Left kidney (tissue), 2 donors: ENCODE results near the gene ZNF143. TPM values are rescaled to one million over a fixed set of nuclear protein-coding genes. Genes with fewer than 3 reads are reported as not detected.
"Not testable (repeated sequence)": the region's sequence is repeated elsewhere in the genome, so short reads cannot be mapped to it uniquely, and the experiment has no call there.

Source experiments
- DNase-seq: peaks from one replicate; pipeline ENCODE4 v3.0.0-alpha.2; 2013
- polyA plus RNA-seq: library from polyadenylated mRNA; unstranded; fragments of 120-200 nt; gene quantifications from one replicate; pipeline ENCODE4 v1.2.1, GENCODE V29; 2013; ENCODE audit not compliant: insufficient read length

Gene ZNF143
- polyA plus RNA-seq, 1 donor: 30.2 TPM

DNA sequence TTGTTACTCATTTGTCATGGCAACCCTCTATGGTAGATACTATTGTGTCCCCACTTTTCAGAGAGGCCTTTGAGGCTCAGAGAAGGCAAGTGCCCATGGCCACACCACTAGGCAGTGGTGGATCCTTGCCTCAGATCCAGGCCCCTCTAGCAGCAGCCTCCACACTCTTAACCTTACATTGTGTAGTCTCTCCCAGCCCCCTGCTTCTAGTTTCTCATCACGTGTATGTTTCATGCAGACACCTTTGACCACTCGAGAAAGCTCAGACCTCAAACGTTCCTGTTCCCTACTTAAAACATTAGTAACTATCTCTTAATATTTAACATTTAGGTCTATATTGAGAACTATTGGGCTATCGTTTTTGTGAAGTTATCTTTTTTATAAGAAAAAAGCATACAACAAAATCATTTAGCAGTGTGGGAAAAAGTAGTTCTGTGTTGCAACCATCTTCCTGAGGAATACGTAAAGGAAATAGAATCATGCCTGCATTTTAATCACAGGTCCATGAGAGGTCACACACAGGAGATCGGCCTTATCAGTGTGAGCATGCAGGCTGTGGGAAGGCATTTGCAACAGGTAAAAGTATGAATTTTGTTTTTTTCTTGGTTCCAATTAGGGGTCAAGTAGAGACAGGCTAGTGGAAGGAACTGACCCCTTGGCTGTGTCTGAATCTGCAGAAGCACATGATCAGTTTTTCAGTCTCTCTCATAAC, 35.1 kb downstream of the ZNF143 start:
- DNase-seq: no peak

DNA sequence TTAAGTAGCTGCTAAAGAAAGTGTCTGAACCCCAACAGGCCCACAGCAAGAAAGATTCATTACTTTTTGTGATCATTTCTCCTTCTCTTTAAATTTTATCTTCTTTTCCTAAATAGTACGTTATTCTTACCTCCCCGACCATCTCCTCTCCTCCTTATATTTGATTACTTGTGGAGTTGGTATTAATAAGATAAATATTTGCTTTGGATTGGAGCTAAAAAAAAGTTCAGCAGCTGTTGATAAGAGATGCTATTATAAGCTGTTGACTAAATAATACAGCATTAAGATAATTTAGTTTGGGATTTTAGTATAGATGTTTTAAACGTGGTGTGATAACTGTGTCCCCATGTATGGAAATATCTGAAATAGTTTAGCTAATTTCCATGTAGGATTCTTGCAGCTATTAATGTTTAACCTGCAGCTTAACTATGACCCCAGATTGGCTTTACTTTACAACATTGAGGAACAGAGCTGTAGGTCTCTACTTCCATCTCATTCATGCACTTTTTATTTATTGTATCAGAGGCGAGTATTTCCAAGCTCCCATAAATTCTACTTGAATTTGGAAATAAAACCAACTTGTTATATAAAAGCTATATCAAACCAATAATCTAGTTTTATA, 37.8 kb downstream of the ZNF143 start:
- no peak for DNase-seq

DNA sequence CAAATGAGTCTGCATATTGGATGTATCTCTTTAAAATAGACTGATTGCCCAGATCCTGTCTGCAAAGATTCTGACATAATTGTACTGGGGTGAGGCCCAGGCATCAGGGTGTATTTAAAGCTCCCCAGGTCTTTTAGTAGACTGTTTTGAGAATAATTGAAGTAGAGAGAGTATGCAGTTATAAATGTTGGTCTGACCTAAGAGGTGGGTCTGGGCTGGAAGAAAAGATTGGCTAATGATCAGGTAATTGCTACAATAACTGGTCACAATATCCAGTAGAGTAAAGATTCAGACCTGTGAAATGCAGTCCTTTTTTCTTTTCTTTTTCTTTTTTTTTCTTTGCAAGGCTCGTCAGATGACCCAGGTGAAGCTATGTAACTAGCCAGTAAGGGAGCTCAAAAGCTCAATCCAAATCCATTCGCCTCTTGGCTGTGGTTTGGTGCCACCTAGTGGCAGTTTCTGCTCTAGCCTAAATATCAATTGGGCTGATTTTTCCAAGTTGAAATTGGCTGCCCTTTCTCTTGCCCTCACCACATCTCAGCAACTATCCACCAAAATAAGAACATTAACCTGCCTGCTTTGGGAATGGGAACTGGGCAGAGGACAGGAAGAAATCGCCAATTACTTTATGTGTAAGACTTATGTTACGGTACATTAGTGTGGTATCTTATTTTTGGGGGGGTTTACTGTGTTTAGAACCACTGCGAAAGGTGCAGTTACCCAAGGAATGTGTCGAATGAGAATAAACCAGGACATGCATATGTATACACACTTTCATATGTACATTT, 45.9 kb downstream of the ZNF143 start:
- DNase-seq: peak; percentile 86

DNA sequence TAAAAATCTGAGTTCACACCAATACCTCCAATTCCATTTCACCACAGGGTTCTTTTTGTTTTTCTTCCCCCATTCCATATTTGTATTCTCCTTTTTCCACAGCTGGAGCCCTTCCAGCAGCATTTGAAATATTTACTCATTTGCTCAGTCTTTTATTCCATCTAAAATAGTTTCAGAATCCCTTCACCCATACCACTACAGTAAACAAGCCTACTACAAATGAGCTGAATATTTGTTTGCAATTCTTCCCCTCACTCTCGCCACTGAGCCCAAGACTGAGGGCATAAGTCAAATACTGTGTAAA, 46.4 kb downstream of the ZNF143 start:
- no peak for DNase-seq

DNA sequence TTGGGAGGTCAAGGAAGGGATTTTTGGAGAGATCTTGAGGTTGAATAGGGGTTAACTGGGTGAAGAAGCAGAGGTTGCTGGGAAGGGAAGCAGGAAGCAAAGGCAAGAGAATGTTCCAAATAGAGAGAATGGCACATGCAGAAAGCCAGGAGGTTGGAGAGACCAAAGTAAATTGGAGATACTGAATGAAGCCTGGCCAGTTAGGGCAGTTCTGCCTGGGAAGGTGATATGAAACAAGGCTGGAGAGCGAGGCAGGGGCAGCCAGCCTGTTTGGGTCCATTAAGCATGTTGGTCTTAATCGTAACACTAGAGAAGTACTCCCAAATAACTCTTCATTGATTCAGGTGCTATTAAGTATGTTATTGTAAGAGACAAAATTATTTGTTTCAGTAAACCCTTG, 48.2 kb downstream of the ZNF143 start:
- no peak for DNase-seq

DNA sequence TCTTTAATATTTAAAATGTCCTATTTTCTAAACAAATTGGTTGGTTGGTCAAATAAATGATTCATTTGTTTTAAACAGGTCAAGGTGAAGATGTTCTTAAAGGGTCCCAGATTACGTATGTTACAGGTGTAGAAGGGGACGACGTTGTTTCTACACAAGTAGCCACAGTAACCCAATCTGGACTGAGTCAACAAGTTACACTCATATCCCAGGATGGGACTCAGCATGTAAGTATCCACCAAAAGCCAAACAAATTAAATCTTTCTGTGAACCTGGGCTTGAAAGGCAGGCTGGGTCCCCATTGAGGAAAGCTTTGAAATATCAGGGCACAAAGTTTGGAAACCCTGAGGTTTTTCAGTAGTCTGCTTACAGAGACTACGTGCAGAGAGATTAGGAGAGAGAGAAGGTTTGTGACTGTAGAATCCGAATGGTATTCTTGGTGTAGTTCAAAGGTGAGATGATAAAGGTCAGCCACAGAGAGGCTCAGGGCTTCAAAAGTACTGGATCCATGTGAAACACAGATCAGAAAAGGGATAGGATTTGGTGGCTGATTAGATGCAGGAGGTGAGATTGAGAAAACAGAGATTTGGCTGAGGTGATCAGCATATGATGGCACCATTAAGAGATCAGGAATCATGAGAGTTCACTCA, 51.7 kb downstream of the ZNF143 start:
- DNase-seq: no peak

DNA sequence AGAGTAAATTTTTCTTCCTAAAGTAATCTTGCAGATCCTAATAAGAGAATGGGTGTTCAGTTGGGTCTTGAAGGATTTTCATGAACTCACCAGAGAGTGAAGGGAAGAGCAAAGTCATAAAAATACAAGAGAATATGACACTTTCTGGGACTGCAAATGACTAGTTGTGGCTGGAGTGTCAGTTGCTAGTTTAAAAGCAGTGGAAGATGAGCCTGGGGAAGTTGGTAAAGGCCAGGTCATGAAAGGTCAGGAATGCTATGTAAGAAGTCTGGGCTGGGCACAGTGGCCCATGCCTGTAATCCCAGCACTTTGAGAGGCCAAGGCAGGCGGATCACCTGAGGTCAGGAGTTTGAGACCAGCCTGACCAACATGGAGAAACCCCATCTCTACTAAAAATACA, 53.8 kb downstream of the ZNF143 start:
- not testable (repeated sequence) for DNase-seq

DNA sequence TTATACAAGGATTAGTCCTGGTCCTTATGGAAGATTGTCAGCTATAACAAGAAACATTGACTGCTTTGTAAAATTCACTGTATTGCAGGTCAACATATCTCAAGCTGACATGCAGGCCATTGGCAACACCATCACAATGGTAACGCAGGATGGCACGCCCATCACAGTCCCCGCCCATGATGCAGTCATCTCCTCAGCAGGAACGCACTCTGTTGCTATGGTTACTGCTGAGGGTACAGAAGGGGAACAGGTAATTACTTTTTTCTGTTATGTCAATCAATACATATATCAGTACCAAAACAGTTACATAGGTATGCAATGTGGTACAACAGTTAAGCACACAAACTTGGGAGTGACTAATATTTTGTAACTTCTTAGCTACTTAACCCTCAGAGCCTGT, 55.3 kb downstream of the ZNF143 start:
- DNase-seq: no peak

DNA sequence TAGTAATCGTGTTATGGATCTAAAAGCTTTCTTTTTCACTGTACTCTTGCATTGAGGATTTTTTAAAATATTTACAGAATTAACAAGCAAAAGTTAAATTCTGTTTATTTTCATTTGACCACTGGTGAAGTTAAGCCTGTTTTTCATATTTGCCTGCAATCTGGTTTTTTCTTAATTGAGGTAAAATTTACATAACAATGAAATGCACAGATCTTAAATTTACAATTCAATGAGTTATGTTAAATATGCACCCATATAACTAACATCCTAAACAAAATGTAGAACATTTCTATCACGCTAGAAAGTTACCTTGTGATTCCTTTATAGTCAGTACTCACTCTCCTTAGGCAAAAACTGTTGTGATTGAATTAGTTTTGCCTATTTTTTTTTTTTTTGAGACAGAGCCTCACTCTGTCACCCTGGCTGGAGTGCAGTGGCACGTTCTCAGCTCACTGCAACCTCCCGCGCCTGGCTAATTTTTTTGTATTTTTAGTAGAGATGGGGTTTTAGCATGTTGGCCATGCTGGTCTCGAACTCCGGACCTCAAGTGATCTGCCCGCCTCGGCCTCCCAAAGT, 58.1 kb downstream of the ZNF143 start:
- no peak for DNase-seq

DNA sequence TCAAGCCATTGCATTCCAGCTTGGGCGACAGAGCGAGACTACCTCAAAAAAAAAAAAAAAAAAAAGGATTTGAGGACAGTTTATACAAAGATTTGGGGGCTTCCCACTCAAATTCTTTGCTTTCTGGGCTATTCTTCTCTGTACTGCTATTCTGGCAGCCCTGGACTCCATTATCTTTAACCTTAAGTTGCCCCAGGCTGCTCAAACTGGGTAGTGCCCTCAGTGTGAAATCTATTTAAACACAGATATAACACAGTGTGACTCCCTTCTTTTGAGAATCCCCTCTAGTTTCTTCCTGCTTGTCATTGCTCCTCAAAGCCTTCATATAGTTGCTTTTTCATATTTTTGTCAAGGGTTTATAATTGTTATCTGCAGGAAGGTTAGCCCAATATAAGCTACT, 63.2 kb downstream of the ZNF143 start:
- DNase-seq: no peak

DNA sequence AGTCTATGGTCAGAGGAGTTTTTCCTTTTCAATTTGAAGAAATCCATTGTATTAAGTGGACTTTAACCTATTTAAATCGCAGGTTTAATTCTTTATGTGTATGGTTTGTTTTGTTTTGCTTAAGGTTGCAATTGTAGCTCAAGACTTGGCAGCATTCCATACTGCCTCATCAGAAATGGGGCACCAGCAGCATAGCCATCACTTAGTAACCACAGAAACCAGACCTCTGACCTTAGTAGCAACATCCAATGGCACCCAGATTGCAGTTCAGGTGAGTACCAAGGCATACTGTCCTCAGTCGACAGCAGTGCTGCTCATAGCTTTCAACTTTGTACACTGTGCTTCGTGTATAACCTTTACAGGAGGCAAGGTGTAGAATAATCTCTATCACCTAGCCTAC, 64.3 kb downstream of the ZNF143 start:
- DNase-seq: no peak

DNA sequence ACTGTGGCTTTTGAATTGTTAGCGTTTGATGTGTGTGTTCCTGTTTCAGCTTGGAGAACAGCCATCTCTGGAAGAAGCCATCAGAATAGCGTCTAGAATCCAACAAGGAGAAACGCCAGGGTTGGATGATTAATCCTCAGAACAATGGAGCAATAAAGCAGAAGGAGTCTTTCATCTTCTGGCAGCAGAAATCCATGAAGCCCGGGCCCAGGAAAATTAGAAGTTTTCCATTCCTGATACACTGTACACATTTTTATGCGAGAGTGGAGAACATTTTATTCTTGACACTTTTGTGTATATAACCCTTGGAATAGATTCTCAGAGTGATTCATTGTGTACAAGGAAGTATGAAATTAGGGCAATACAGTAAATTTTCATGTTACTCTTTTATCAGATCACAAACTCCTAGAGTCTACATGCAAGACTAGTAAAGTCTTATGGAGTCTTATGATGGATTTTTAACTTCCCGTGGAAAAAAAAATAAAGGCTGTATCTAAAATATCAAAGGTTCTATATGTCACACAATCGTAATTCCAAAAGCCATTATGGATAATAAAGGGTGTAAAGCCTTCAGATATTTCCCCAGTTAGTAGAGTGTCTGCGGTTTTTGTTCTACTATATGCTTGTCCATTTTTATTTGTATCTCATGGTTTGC, 66.8 kb downstream of the ZNF143 start:
- no peak for DNase-seq

DNA sequence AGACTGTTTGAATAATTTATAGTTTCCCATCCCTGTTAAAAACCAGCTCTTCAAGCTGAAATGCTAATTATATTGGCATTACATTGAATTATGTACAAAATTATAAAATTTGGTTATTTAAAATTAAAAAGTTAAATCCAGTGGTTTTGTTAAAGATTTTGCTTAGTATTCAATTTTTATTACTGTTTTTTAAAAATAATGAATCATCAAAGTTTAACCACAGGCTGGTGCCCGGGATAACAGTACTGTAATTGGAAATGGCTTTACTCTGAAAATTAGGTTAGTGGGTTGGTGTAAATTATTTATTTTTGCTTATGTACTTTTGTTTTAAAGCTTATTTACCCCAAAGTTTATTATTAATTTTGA, 67.3 kb downstream of the ZNF143 start:
- no peak for DNase-seq

DNA sequence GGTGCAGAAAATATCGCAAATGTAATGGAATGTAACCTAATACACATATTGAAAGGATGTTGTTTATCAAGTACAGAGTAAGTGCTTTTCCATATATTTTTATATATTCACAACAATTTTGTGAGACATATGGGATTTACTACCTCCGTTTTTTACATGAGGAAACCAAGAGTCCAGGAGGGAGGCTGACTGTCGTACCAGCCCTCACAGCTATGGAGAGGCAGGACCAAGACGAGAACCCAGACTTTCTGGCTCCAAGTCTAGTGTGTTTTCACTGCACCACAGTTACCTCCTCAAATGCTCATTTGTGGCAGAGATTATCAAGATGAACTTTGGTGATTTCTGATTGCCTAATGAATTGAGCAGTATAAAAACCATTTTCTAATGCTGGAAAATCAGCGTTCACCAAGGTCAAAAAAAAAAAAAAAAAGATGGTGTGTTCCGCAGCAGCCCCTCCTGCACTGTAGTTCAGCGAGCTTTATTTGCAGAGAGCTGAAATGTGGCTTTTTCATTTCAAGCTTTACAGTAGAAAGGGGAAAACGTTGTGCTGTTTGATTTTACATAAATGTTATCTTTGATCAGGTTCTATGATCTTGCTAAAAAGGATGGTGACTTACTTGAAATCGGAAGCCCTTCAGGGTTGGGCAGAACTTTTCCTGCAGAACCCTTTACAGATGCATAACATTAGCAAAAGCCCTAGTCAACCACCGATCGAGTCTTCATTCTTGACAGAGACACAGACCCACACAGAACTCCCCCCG, 67.9 kb downstream of the ZNF143 start:
- DNase-seq: no peak

DNA sequence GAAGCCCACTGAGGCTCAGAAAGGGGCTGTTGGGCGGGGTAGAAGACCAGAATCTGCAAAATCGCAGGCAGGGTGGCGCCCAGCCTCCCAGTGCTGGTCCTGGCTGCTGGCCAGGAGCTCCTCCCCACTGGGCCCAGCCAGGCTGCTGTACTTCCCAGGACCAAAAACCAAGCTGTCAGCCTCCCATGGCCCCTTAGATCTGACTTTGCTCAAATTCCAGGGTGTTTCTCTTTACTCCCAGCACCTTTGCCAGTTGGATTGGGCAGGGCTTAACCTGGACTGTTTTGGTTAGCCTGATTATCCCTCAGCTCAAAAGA, 68.5 kb downstream of the ZNF143 start:
- DNase-seq: no peak

DNA sequence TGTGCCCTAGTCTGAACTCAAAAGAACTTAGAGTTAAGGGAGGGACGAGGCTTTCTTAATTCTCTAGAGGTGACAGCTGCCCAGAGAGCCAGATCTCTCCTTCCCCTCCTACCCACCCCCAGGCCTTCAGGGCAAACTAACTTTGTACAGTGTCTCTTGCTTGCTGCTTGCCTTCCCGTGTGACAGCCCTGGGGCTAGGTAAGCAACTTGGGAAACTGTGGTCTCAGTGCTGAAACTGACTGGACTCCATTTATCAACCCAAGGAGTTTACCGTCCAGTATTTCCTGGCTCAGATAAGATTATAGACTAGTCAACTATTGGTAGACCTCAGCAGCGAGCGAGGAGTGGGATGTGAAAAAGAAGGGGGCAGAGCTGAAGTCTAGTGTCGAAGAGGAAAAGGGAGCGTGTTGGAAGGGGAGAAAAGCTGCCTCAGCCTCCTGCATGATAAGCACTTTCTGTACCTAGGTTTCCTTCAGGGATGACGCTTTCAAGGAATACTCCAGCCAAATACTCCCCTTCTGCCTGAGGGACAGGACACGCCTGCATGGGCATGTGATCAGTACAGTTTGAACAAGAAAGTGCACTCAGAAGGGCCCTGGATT, 69.3 kb downstream of the ZNF143 start:
- no peak for DNase-seq

DNA sequence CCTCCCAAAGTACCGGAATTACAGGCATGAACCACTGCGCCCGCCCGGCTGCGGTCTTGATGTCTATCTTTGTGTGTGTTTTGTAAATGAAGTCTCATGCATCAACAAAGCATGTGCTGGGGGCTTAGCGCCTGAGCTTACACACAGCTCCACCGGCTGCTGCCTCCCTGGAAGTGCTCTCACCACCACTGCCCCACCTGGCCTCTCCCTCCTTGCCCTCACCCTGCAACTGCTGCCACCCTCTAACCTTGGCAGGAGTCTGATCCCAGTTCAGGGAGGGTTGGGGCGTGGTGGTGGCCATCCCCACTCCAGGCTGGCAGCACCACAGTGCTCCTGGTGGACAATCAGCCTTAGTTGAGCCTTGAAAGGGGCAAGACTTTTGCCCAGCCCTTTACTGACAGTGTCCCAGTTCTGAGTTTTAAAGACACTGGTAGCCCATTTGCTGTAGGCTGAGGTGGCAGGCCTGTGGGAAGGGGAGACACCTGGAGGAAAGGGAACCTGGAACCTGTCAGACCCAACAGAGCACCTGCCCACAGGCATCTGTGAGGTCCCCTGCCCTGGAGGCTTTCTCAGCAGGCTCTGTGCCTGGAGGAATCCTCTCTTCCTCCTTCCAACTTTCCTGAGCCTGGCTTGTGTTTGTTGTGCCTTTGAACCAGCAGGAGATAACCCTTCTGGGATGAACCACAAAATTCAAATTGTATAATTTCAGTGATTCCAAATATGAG, 70.3 kb downstream of the ZNF143 start:
- no peak for DNase-seq

DNA sequence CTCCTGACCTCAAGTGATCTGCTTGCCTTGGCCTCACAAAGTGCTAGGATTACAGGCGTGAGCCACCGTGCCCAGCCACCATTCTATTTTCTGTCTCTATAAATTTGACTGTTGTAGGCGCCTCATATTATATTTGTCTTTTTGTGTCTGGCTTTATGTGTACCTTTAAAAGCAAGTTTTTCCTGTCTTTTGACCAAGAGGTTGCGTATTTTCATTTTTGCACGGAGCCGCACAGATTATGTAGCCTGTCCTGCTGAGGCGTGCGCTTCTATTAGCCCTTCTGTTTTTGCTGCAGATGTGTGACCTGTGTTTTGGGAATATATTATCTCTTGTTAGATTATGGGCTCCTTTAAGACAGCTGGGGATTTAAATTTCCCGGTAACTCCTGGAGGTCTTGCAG, 72.2 kb downstream of the ZNF143 start:
- DNase-seq: no peak

DNA sequence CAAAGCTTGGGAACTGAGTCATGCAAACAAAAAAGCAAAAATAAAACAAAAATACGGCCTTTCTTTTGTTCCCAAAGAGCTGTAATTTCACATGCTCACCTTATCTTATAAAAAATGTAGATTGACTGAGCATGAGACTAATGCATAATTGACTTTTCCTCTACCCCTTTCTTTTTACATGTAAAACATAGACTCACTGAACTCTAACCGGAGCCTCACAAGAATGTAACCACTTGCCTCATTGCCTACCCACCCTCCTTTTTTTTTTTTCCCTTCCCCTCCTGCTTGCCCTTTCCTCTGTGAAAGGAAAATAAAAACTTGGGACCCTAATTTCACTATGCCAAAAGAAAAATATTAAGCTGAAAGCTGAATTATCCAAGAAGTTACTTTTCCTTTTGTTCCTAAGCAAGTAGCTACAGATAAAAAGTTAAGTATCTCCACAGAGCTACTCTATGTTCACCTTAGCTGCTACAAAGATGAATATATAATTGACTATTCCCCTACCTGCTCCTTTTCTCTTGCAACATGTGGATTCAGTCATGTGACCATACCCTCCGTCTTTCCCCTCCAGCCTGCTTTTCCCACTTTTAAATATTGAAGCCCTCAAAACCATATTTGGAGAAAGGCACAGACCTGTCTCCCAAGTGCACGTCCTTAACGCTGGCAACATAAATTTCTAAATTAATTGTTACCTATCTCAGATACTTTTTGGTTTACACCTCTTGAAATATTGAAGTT, 73.1 kb downstream of the ZNF143 start:
- DNase-seq: no peak
